IPS-15b (cell line): Measurements from ENCODE around the gene MRAS.
"Not testable (repeated sequence)": the region's sequence is repeated elsewhere in the genome, so short reads cannot be mapped to it uniquely, and the experiment has no call there.

ENCODE experiments used
- H3K27me3 ChIP-seq: one replicate; pipeline ENCODE4 v1.6.1; 2013; ENCODE audit warnings: low read length; ENCODE audit not compliant: control insufficient read depth, insufficient read depth
- H3K36me3 ChIP-seq: one replicate; pipeline ENCODE4 v1.6.1; 2013; ENCODE audit warnings: low read length; ENCODE audit not compliant: control insufficient read depth, insufficient read depth
- H3K4me1 ChIP-seq: one replicate; pipeline ENCODE4 v1.6.1; 2013; ENCODE audit warnings: mild to moderate bottlenecking, low read length; ENCODE audit not compliant: control insufficient read depth, insufficient read depth
- H3K4me3 ChIP-seq: one replicate; pipeline ENCODE4 v1.5.1; 2013; ENCODE audit warnings: low read depth, low read length
- H3K9ac ChIP-seq: one replicate; pipeline ENCODE4 v1.6.1; 2013; ENCODE audit warnings: low read depth, mild to moderate bottlenecking, low read length
- H3K9me3 ChIP-seq: one replicate; pipeline ENCODE4 v1.6.1; 2013; ENCODE audit warnings: mild to moderate bottlenecking, low read length; ENCODE audit not compliant: control insufficient read depth, insufficient read depth

MRAS gene

DNA sequence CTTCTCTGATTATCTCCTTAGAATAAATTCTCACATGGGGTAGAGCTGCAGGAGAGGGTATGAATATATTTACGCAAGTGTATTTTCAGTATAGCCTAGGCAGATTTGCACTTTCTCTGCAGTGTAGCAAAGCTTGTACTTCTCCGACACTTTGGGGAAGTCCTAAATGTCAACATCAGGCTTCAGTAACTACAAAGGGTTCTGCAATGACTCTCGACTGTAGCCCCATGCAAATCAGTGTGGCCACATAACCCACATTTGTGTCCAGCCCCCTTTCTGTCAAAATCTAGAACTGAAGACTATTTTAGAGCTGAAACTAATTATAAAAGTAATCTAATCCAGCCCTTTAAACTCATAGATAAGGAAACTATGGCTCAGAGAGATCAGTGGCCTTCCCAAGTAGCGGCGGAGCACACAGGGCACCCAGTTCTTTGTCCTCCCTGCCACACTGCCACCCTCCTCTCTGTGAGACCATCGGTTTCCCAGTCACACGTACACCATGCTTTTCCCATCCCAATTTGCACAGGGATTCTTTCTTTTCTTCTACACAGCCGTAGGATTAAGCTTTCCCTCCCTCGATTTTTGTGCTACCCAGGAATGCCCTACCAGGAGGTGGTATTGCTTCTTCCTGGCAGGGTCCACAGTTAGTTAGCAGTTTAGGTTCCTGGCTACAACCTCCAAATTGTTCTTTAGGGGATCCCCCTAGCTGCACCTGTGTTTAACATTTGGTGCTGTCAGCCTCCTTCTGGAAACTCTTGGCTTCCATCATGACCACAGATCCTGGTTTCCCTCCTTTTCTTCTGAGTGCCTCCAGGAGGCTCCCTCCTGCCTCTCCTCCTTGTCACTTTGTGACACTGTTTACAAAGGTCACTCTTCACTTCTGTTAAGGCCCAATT lies 22.9 kb downstream of the MRAS start:
- H3K36me3 ChIP-seq: no peaks in the 10 kb centered on the region
- no peaks in the 10 kb centered on the region for H3K27me3 ChIP-seq
- no peak overlapping the region for H3K4me3 ChIP-seq
- no peaks in the 10 kb centered on the region for H3K9me3 ChIP-seq
- H3K9ac ChIP-seq: no peak overlapping the region
- H3K4me1 ChIP-seq: peaks cover 2% of the 10 kb centered on the region

DNA sequence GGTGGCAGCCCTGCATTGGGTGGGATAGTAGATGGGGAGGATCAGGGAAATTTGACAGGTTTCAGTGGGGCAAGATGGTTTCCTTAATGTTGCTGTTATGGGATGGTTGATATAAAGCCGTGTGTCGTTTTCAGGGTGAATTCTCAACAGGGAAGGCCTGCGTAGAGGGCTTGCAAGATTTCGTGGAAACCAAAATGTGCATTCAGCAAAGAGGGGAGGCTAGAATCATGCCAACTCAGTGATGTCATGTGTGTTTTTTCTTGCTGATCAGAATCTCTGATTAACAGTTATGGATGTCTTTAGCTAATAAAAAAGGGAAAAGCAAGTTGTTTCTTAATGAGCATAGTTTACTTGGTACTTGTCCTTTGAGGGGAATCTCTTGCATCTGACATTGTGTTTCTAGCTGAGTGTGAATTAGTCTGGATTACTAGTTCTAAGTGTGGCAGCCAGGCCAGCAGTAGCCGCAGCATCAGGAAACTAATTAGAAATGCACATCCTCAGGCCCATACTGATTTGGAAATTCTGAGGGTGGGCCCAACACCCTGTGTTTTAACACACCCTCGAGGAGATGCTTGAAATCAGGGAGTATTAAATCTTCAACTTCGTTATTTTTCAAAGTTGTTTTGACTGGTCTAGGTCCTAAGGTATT lies 24.8 kb downstream of the MRAS start:
- no peak overlapping the region for H3K4me3 ChIP-seq
- no peaks in the 10 kb centered on the region for H3K27me3 ChIP-seq
- H3K4me1 ChIP-seq: no peaks in the 10 kb centered on the region
- no peaks in the 10 kb centered on the region for H3K36me3 ChIP-seq
- H3K9me3 ChIP-seq: no peaks in the 10 kb centered on the region
- no peak overlapping the region for H3K9ac ChIP-seq

DNA sequence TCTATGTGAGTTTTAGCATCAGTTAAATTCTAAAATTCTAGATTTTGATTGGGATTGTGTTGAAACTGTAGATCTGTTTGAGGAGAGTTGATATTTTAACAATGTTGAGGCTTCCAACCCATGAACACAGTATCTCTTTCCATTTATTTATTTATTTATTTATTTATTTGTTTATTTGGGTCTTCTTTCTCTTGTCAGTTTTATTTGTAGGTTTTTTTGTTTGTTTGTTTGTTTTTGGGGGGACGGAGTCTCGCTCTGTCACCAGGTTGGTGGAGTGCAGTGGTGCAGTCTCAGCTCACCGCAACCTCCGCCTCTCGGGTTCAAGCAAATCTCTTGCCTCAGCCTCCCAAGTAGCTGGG lies 25.3 kb downstream of the MRAS start:
- Histone ChIP-seq H3K27me3 (no peaks in the 10 kb centered on the region), H3K4me1 (no peaks in the 10 kb centered on the region), H3K36me3 (no peaks in the 10 kb centered on the region), H3K4me3 (no peak overlapping the region), H3K9ac (no peak overlapping the region), H3K9me3 (no peaks in the 10 kb centered on the region)

DNA sequence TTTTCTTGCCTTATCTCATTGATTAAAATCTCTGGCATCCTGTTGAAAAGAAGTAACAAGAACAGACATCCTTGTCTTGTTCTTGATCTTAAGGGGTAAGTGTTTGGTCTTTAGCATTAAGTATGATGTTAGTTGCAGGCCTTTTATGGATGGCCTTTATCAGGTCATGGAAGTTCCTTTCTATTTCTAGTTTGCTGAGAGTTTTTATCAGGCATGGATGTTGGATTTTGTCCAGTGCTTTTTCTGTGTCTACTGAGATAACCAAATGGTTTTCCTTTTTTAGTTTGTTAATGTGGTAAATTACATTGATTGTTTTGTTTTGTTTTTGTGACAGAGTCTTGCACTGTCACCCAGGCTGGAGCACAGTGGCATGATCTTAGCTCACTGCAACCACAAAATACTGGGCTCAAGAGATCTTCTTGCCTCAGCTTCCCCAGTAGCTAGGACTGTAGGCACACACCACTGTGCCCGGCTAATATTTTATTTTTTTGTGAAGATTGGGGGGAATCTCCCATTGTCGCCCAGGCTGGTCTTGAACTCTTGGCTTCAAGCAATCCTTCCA lies 26.3 kb downstream of the MRAS start:
- Histone ChIP-seq H3K4me1 (no peaks in the 10 kb centered on the region), H3K27me3 (no peaks in the 10 kb centered on the region), H3K36me3 (no peaks in the 10 kb centered on the region), H3K9ac (no peak overlapping the region), H3K9me3 (no peaks in the 10 kb centered on the region), H3K4me3 (no peak overlapping the region)

DNA sequence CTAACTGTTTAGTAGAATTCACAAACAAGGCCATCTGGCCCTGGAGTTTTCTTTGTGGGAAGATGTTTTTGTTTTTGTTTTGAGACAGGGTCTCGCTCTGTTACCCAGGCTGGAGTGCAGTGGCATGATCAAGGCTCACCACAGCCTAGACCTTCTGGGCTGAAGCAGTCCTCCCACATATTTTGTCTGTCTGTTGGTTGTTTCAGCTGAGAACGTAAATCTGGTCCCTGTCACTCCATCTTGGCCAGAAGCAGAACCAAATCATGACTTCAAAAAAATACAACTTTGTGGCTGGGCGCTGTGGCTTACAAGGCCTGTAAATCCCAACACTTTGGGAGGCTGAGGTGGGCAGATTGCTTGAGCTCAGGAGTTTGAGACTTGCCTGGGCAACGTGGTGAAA lies 27.1 kb downstream of the MRAS start:
- Histone ChIP-seq H3K36me3 (no peaks in the 10 kb centered on the region), H3K9me3 (no peaks in the 10 kb centered on the region), H3K27me3 (no peaks in the 10 kb centered on the region), H3K4me1 (no peaks in the 10 kb centered on the region), H3K4me3 (no peak overlapping the region), H3K9ac (no peak overlapping the region)

DNA sequence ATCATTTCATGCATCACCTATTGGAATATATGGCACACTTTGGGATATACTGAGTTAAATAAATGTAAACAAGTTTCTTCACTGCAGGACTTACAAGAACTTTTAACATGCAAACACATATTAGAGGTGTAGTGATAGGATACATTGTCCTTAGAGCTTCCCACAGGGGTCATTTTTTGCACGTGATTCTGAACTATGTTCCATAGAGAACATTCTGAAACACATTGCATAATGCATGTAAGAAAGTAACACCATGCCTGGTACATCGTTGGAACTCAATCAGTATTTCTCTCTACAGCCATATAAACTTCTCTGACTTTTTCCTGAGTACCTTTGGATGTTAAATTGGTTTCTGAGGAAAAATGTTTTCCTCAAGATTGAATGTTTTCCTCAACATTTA lies 28.3 kb downstream of the MRAS start:
- no peak overlapping the region for H3K9ac ChIP-seq
- no peaks in the 10 kb centered on the region for H3K27me3 ChIP-seq
- peaks cover under 1% of the 10 kb centered on the region for H3K4me1 ChIP-seq
- H3K9me3 ChIP-seq: no peaks in the 10 kb centered on the region
- no peaks in the 10 kb centered on the region for H3K36me3 ChIP-seq
- H3K4me3 ChIP-seq: no peak overlapping the region

DNA sequence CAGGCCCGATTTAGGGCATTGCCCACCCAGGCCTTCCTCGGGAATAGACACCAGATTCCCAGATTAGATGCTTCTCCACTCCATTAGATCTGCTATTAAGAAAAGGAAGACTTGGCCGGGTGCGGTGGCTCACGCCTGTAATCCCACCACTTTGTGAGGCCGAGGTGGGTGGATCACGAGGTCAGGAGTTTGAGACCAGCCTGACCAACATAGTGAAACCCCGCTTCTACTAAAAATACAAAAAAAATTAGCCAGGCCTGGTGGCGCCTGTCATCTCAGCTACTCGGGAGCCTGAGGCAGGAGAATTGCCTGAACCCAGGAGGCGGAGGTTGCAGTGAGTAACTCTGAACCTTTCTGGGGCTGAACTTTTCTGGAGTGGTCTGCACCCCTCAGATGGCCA lies 28.8 kb downstream of the MRAS start:
- H3K27me3 ChIP-seq, H3K9me3 ChIP-seq, H3K4me1 ChIP-seq, H3K36me3 ChIP-seq, H3K4me3 ChIP-seq, H3K9ac ChIP-seq: not testable (repeated sequence)

DNA sequence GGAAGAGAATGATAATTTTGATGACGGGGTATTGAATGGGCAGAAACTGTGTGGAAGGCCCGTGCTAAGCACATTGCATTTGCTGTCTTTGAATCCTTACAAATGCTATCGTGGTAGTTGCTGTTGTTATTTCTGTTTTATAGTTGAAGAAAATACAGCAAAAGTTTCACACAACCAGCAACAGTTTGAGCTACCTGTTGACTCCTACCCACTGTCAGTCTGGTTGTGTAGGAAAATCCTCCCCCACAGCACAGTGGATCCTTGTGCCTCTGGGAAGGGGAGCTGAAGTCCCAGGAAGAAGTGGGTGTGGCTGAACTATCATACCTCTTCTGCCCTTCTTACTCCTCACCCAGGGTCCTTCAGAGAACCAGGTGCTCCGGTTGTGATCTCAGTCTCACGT lies 29.4 kb downstream of the MRAS start:
- no peaks in the 10 kb centered on the region for H3K9me3 ChIP-seq
- H3K27me3 ChIP-seq: no peaks in the 10 kb centered on the region
- H3K9ac ChIP-seq: no peak overlapping the region
- no peaks in the 10 kb centered on the region for H3K36me3 ChIP-seq
- H3K4me1 ChIP-seq: peaks cover 3% of the 10 kb centered on the region
- no peak overlapping the region for H3K4me3 ChIP-seq

DNA sequence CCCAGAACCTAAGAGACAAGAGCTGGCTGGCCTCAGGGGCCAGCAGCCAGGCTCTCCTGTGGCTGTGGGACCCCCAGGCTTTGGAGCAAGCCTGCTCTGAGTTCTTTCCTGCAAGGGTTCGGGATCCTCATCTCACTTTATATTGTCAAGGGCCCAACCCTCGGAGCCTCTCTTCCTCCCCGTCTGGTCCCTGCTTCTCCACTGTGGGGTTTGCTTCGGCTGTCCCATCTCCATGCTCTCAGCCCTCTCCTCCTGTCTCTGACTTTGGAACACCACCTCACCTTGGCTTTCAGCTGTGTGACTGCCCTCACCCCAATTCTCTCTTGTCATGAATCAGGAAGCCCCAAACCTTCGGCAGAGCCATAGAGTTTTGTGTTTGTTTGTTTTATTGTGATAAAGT lies 30.0 kb downstream of the MRAS start:
- peaks cover 3% of the 10 kb centered on the region for H3K4me1 ChIP-seq
- no peaks in the 10 kb centered on the region for H3K27me3 ChIP-seq
- H3K36me3 ChIP-seq: no peaks in the 10 kb centered on the region
- no peaks in the 10 kb centered on the region for H3K9me3 ChIP-seq
- H3K4me3 ChIP-seq: no peak overlapping the region
- no peak overlapping the region for H3K9ac ChIP-seq

DNA sequence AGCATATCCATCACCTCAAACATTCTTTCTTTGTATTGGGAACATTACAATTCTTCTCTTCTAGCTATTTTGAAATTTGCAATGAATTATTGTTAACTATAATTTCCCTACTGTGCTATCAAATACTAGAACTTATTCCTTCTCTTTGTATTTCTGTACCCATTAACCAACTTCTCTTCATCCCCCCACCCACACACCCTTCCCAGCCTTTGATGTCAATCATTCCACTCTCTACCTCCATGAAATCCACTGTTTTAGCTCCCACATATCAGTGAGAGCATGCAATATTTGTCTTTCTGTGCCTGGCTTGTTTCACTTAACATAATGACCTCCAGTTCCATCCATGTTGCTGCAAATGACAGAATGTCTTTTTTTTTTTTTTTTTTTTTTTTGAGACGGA lies 30.6 kb downstream of the MRAS start:
- H3K4me1 ChIP-seq: peaks cover 3% of the 10 kb centered on the region
- H3K9me3 ChIP-seq: no peaks in the 10 kb centered on the region
- no peak overlapping the region for H3K4me3 ChIP-seq
- no peaks in the 10 kb centered on the region for H3K27me3 ChIP-seq
- no peaks in the 10 kb centered on the region for H3K36me3 ChIP-seq
- H3K9ac ChIP-seq: no peak overlapping the region

DNA sequence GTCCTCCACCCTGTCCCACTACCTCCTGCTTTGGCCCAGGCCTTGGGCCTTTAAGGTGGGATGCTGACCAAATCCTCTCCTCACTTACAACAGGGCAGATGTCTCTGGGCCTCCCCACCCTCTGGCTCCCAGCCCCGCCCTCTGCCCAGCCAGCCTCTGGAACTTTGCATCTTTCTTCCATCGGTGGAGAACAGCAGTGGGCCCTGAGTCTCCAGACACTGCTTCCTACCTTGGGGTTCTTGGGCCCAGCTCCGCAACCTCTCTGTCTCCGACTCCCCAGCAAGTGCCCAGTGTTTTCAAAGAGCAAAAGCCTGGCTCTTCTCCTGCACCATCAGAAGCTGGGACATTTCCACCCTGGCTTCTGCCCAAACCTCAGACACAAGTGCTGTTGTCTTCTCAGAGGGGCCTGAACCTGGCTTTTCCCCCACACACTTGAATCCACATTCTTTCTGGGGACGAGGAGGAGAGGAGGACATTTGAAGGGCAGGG lies 33.1 kb downstream of the MRAS start:
- no peaks in the 10 kb centered on the region for H3K36me3 ChIP-seq
- H3K9me3 ChIP-seq: no peaks in the 10 kb centered on the region
- no peaks in the 10 kb centered on the region for H3K27me3 ChIP-seq
- no peak overlapping the region for H3K9ac ChIP-seq
- no peak overlapping the region for H3K4me3 ChIP-seq
- H3K4me1 ChIP-seq: peaks cover 3% of the 10 kb centered on the region
